ENCODE data around the gene CLIC1.

GRCh38 chr6:31758281-31758680 is 22.0 kb upstream of the CLIC1 start:
- TF ChIP-seq, protein P1, sequence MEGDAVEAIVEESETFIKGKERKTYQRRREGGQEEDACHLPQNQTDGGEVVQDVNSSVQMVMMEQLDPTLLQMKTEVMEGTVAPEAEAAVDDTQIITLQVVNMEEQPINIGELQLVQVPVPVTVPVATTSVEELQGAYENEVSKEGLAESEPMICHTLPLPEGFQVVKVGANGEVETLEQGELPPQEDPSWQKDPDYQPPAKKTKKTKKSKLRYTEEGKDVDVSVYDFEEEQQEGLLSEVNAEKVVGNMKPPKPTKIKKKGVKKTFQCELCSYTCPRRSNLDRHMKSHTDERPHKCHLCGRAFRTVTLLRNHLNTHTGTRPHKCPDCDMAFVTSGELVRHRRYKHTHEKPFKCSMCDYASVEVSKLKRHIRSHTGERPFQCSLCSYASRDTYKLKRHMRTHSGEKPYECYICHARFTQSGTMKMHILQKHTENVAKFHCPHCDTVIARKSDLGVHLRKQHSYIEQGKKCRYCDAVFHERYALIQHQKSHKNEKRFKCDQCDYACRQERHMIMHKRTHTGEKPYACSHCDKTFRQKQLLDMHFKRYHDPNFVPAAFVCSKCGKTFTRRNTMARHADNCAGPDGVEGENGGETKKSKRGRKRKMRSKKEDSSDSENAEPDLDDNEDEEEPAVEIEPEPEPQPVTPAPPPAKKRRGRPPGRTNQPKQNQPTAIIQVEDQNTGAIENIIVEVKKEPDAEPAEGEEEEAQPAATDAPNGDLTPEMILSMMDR (IDR thresholded peaks at IDR 0.05 in 8 of 11, conservative IDR thresholded peaks at IDR 0.05 in 3 of 11) = no peak
- TF ChIP-seq POLR2AphosphoS5 (IDR thresholded peaks at IDR 0.05) = no peak
- TF ChIP-seq POLR2A (IDR thresholded peaks at IDR 0.05) = no peak
